ENCODE results near the gene AKIP1. TPM values are rescaled to one million over a fixed set of nuclear protein-coding genes. Genes with fewer than 3 reads are reported as not detected.
"Not testable (repeated sequence)": the region's sequence is repeated elsewhere in the genome, so short reads cannot be mapped to it uniquely, and the experiment has no call there.

AKIP1 gene
- total RNA-seq, 1 donor from 2014 or later, result 27.1 TPM

DNA sequence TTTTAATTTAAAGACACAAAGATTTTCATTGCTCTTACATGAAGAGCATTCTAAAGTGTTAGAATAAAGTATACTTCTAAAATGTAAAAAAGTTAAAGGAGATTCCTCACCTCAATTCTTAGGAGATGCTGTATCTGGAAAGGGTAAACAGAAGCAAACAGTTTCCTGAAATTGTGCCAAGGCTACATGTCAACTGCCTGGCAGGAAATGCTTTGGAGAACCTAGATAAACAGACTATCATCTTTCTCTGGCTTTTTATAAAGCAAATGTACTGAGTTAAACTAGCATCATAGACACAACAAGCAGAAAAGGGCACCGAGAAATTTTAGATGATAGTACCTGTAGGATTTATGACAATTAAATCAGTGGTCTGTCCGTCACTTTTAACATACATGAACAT is 24.7 kb upstream of the AKIP1 start:
- H3K9me3 ChIP-seq, result no peaks in the 10 kb centered on the region
- DNase-seq (no peak), ATAC-seq (no peak)
- H3K27ac ChIP-seq, result no peak overlapping the region
- no peaks in the 10 kb centered on the region for H3K27me3 ChIP-seq
- H3K4me3 ChIP-seq, result no peak overlapping the region
- H3K36me3 ChIP-seq, result no peaks in the 10 kb centered on the region
- intact Hi-C loops (cut with DNase I), result no loop called here
- TF ChIP-seq, protein P1, sequence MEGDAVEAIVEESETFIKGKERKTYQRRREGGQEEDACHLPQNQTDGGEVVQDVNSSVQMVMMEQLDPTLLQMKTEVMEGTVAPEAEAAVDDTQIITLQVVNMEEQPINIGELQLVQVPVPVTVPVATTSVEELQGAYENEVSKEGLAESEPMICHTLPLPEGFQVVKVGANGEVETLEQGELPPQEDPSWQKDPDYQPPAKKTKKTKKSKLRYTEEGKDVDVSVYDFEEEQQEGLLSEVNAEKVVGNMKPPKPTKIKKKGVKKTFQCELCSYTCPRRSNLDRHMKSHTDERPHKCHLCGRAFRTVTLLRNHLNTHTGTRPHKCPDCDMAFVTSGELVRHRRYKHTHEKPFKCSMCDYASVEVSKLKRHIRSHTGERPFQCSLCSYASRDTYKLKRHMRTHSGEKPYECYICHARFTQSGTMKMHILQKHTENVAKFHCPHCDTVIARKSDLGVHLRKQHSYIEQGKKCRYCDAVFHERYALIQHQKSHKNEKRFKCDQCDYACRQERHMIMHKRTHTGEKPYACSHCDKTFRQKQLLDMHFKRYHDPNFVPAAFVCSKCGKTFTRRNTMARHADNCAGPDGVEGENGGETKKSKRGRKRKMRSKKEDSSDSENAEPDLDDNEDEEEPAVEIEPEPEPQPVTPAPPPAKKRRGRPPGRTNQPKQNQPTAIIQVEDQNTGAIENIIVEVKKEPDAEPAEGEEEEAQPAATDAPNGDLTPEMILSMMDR (IDR thresholded peaks at IDR 0.05), result no peak
- no peaks in the 10 kb centered on the region for H3K4me1 ChIP-seq

DNA sequence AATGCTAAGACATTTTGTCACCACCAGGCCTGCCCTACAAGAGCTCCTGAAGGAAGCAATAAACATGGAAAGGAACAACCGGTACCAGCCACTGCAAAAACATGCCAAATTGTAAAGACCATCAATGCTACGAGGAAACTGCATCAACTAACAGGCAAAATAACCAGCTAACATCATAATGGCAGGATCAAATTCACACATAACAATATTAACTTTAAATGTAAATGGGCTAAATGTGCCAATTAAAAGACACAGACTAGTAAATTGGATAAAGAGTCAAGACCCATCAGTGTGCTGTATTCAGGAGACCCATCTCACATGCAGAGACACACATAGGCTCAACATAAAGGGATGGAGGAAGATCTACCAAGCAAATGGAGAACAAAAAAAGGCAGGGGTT is 19.8 kb upstream of the AKIP1 start:
- H3K9me3 ChIP-seq; ATAC-seq; intact Hi-C loops (cut with DNase I); H3K27ac ChIP-seq; H3K4me3 ChIP-seq; DNase-seq; H3K27me3 ChIP-seq; H3K4me1 ChIP-seq; H3K36me3 ChIP-seq: not testable (repeated sequence)

DNA sequence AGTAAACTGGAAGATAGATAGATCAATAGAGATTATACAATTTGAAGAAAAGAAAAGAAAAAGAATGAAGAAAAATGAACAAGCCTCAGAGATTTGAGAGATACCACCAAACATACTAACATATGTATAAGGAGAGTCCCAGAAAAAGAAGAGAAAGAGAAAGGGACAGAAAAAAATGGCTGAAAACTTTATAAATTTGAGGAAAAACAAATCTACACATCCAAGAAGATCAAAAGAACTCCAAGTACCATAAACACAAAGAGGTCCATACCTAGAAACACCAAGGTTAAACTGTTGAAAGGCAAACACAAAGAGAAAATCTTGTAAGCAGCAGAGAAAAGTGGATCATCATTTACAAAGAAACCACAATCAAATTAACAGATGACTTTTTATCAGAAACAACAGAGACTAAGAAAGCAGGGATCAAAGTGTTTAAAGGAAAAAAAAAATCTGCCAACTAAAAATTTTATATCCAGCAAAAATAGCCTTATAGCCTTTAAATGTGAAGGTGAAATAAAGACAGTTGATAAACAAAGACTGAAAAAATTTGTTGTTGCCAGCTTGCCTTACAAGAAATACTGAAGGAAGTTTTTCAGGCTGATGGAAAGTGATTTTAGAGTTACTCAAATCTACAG is 11.8 kb upstream of the AKIP1 start:
- no peak overlapping the region for H3K27ac ChIP-seq
- H3K4me1 ChIP-seq, result no peaks in the 10 kb centered on the region
- TF ChIP-seq, protein P1 (IDR thresholded peaks at IDR 0.05), result no peak
- peaks cover 12% of the 10 kb centered on the region for H3K9me3 ChIP-seq
- ATAC-seq (no peak), DNase-seq (no peak)
- intact Hi-C loops (cut with DNase I), result no loop called here
- H3K4me3 ChIP-seq, result no peak overlapping the region
- H3K36me3 ChIP-seq, result no peaks in the 10 kb centered on the region
- no peaks in the 10 kb centered on the region for H3K27me3 ChIP-seq

DNA sequence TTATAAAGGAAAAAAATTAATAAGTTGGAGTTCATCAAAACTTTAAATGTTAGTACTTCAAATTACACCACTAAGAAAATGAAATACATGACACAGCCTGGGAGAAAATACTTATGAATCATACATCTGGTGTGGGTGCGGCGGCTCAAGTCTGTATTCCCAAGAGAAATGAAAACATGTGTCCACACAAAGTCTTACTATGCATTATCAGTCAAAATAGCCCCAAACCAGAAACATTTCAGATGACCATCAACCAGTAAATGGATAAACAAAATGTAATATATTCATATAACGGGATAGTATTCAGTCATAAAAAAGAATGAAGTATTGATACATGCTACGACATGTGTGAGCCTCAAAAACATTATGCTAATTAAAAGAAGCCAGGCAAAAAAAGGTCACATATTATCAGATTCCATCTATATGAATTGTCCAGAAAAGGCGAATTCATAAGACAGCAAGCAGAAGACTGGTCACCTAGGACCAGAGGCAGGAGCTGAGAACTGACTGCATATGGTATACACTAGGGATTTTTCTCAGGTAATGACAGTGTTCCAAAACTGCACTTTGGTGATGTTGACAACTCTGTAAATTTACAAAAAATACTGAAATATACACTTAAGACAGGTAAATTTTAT is 5.3 kb upstream of the AKIP1 start:
- no peak overlapping the region for H3K27ac ChIP-seq
- TF ChIP-seq, protein P1 (IDR thresholded peaks at IDR 0.05), result no peak
- no peaks in the 10 kb centered on the region for H3K36me3 ChIP-seq
- H3K4me1 ChIP-seq, result peaks cover 8% of the 10 kb centered on the region
- no peak overlapping the region for H3K4me3 ChIP-seq
- no peak for DNase-seq
- H3K9me3 ChIP-seq, result no peaks in the 10 kb centered on the region
- no peak for ATAC-seq
- intact Hi-C loops (cut with DNase I), result no loop called here
- H3K27me3 ChIP-seq, result no peaks in the 10 kb centered on the region

DNA sequence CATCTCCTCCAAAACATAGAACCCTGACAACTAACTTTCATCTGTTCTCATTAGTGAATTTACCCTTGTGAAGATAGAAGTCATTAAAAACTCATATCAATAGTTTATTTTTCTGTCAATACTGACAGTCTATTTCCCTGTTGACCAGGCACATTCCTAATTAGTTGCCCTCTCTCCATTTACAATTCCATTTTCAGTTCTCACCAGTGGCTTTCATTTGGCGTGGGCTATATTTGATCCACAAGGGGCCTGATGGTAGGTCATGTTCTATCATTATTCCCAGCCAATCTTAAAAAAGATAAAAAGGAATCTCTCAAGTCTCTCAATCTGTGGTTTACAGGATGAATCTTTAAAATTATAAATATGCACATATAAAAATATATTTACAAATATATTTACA is 3.9 kb upstream of the AKIP1 start:
- H3K4me1 ChIP-seq, result peaks cover 8% of the 10 kb centered on the region
- no peaks in the 10 kb centered on the region for H3K36me3 ChIP-seq
- no peak for DNase-seq
- ATAC-seq, result no peak
- no peaks in the 10 kb centered on the region for H3K9me3 ChIP-seq
- intact Hi-C loops (cut with DNase I), result no loop called here
- H3K27ac ChIP-seq, result no peak overlapping the region
- TF ChIP-seq, protein P1 (IDR thresholded peaks at IDR 0.05), result no peak
- no peaks in the 10 kb centered on the region for H3K27me3 ChIP-seq
- no peak overlapping the region for H3K4me3 ChIP-seq

DNA sequence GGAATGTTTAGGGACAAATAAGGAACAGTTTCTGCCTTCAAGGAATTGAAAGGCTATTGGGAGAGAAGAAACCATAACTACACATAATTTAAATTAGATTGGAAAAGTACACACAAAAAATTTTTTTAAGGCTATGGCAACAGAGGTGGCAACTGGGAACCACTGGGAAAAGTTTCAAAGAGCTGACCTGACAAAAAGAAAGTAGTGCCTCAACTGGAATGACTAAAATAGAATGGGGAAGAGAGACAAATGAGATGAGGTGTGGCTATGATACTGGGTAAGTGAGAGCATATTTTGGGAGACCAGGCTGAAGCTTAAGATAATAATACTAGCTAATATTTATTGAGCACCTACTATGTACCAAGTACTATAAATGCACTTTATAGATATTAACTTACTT is 2.9 kb upstream of the AKIP1 start:
- DNase-seq, result no peak
- no peak overlapping the region for H3K27ac ChIP-seq
- no peaks in the 10 kb centered on the region for H3K9me3 ChIP-seq
- no peaks in the 10 kb centered on the region for H3K27me3 ChIP-seq
- H3K36me3 ChIP-seq, result no peaks in the 10 kb centered on the region
- no peak for ATAC-seq
- intact Hi-C loops (cut with DNase I), result no loop called here
- H3K4me1 ChIP-seq, result peaks cover 14% of the 10 kb centered on the region
- TF ChIP-seq, protein P1 (IDR thresholded peaks at IDR 0.05), result no peak
- no peak overlapping the region for H3K4me3 ChIP-seq

Measured in upper lobe of right lung (tissue), 1 donor.